Upper lobe of right lung (tissue), 1 donor: ENCODE measurements around the gene RNF175. TPM values are rescaled to one million over a fixed set of nuclear protein-coding genes. Genes with fewer than 3 reads are reported as not detected.

Experiments used
- ATAC-seq: fragments of 200-7000 bp; cut with Tn5 transposase; one replicate; pipeline ENCODE4 v1.9.1; 2020; ENCODE audit warnings: mild to moderate bottlenecking, moderate library complexity
- DNase-seq: peaks from one replicate; pipeline ENCODE4 v3.0.0-alpha.2; 2020
- H3K27ac ChIP-seq: fragments of 200-600 bp; one replicate; pipeline ENCODE4 v1.8.0; 2022
- H3K27me3 ChIP-seq: fragments of 200-600 bp; one replicate; pipeline ENCODE4 v1.8.0; 2022; ENCODE audit warnings: mild to moderate bottlenecking
- H3K36me3 ChIP-seq: fragments of 200-600 bp; one replicate; pipeline ENCODE4 v1.8.0; 2022
- H3K4me1 ChIP-seq: fragments of 200-600 bp; one replicate; pipeline ENCODE4 v1.8.0; 2022
- H3K4me3 ChIP-seq: fragments of 200-600 bp; one replicate; pipeline ENCODE4 v1.8.0; 2022; ENCODE audit warnings: mild to moderate bottlenecking
- H3K9me3 ChIP-seq: fragments of 200-600 bp; one replicate; pipeline ENCODE4 v1.8.0; 2022
- intact Hi-C: fragments of 100-400 bp; cut with DNase I; formaldehyde crosslinking; loops from one replicate; pipeline ENCODE4 v1.11.0; 2022
- total RNA-seq: library from RNA; stranded (reverse); fragmentation: NEBNext Ultra II Directional; extraction: Animal tissue kit (Norgen Biotek cat#: 25700); gene quantifications from one replicate; pipeline ENCODE4 v1.2.1, GENCODE V29; 2021
- TF ChIP-seq, protein P1 (sequence below): fragments of 200-600 bp; IDR thresholded peaks from one replicate; pipeline ENCODE4 v1.8.0; 2022; ENCODE audit warnings: antibody characterized with exemption
- donor health status: DM: no; HTN: yes; CAD: no; lungs with severe emphysema.

RNF175 gene
- total RNA-seq, 1 donor from 2014 or later = not detected

DNA sequence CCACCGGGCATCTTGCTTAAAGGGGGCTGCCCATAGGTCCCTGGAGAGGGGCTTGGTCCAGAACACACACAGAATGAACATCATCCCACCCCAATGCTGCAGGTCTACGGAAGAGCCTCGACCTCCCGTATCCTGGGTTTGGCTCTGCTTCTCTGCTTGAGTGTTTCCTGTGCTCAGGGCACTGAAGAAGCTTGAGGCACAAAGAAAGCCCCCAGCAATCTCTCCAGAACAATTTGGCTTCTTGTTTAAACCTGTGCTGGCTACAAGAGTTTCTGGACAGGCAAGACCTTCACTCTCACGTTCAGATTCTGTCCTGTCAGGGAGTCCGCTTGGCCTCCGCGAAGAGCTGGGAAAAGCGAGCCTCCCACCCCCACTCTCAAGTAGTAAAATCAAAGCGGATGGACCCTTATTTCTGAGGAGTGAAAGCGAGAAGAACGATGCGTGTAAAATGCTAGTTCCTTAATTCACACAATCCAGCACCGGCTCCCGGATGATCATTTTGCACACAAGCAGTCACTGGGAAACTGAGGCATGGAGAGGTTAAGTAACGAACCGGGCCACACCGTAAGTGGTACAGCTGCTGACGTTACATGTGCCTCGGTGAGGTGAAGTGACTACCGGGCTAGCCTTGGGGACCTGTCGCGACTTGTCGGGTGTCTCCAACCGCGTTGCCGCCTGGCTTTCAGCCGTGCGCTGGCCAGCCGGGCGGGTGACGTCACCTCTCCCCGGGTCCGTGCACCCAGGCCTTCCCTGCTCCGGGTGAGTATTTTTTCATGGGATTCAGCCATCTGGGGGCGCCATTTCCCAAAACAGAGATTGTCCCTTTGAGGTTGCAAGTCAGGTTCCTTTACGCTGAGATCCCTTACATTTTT is 32.2 kb upstream of the RNF175 start:
- Histone ChIP-seq H3K4me3 (peak overlapping the region; percentile 19), H3K9me3 (no peaks in the 10 kb centered on the region), H3K27ac (no peak overlapping the region), H3K36me3 (no peaks in the 10 kb centered on the region), H3K4me1 (peaks cover 30% of the 10 kb centered on the region), H3K27me3 (peaks cover 79% of the 10 kb centered on the region)
- TF ChIP-seq, protein P1, sequence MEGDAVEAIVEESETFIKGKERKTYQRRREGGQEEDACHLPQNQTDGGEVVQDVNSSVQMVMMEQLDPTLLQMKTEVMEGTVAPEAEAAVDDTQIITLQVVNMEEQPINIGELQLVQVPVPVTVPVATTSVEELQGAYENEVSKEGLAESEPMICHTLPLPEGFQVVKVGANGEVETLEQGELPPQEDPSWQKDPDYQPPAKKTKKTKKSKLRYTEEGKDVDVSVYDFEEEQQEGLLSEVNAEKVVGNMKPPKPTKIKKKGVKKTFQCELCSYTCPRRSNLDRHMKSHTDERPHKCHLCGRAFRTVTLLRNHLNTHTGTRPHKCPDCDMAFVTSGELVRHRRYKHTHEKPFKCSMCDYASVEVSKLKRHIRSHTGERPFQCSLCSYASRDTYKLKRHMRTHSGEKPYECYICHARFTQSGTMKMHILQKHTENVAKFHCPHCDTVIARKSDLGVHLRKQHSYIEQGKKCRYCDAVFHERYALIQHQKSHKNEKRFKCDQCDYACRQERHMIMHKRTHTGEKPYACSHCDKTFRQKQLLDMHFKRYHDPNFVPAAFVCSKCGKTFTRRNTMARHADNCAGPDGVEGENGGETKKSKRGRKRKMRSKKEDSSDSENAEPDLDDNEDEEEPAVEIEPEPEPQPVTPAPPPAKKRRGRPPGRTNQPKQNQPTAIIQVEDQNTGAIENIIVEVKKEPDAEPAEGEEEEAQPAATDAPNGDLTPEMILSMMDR = peak; percentile 21
- DNase-seq = peak; percentile 76
- ATAC-seq = peak; percentile 61
- intact Hi-C loops = no loop called here

DNA sequence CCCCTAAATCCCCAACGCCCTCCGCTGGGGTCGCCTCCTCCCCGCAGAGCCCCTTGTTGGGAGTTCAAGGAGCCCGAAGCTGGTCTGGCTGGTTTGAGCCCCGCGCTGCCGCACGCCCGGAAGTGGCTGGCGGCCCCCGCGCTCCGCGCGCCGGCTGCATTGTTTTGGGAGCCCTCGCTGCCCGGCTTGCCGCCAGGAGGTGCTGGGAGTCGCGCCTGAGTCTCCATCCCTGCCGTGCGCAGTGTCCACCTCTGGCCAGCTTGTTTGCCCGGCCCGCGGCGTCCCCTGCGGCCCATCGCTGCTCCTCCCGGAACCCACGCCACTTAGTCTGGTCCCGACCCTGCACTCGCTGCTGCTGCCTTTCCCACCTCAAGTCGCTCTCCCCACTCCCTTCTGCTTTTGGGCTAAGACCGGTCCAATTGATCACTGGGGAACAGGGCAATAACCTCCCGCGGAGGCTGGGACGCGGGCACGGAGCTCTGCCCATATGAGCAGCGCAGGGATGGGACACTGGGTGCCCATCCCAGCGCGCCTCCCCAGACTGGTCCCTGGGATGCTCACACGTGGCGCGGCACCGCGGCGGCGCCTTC is 31.2 kb upstream of the RNF175 start:
- H3K4me3 ChIP-seq = peak overlapping the region; percentile 14
- peak; percentile 48 for ATAC-seq
- intact Hi-C loops = no loop called here

DNA sequence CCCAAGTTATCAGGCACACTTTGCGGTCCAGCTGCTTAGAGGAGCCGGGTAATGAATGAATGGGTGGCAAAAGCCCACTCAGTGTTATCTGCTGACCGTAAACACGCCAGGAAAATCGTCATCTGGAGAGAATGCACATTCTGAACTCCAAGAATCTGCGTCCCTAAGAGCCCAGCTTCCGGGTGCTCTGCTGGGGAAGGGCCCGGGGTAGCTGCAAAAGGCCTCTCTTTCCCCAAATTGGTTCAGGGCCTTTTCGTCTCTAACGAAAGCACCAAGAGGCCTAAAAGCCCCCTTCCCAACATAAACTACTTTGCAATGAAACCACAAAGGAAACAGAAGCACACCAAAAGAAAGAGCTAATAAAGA is 30.7 kb upstream of the RNF175 start:
- ATAC-seq (no peak), DNase-seq (no peak)
- Histone ChIP-seq H3K27me3 (peaks cover 79% of the 10 kb centered on the region), H3K4me1 (peaks cover 30% of the 10 kb centered on the region), H3K27ac (no peak overlapping the region), H3K9me3 (no peaks in the 10 kb centered on the region), H3K4me3 (peak overlapping the region; percentile 14), H3K36me3 (no peaks in the 10 kb centered on the region)
- TF ChIP-seq, protein P1 = no peak
- intact Hi-C loops = no loop called here

More for the DNA sequence above, 31.2 kb upstream of the RNF175 start:
- no peak overlapping the region for H3K27ac ChIP-seq
- no peaks in the 10 kb centered on the region for H3K36me3 ChIP-seq
- no peaks in the 10 kb centered on the region for H3K9me3 ChIP-seq
- TF ChIP-seq, protein P1 = no peak
- DNase-seq = peak; percentile 70
- H3K27me3 ChIP-seq = peaks cover 79% of the 10 kb centered on the region
- H3K4me1 ChIP-seq = peaks cover 30% of the 10 kb centered on the region

DNA sequence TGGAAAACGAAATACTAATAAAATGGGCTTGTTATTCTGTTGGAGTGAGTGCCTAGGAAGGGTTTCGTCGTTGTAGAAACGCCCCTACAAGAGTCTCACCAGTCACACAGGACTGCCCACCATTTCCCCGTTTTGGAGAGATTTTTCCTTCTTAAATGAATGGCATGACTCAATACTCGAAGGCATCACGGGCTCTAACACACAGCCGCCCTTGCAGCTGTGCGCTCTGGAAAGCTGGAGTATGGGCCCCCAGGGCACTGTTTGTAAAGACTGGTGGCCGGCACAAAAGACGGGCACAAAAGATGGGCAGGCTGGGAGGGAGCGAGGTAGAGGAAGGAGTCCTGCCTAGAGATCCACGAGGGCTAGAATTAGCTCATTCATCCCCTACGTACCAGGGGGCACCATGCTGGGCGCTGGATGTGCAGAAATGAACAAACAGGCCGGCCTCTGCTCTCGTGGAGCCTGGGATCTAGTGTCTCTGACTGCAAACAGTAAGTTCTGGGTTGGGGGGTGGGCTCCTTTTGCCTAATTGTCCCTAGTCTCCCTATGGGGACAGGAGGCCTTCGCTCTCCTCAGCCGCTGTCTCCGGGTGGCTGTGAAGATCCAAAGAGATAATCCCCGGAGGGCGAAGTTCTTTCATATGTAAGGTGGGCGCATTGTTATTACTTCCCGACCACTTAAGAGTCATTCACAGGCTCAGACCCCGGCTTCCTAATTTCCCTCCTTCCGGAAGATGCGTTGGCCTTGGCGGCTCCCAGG is 30.1 kb upstream of the RNF175 start:
- Histone ChIP-seq H3K36me3 (no peaks in the 10 kb centered on the region), H3K4me3 (no peak overlapping the region), H3K4me1 (peaks cover 30% of the 10 kb centered on the region), H3K9me3 (no peaks in the 10 kb centered on the region), H3K27ac (no peak overlapping the region), H3K27me3 (peaks cover 74% of the 10 kb centered on the region)
- no peak for DNase-seq
- TF ChIP-seq, protein P1 = no peak
- intact Hi-C loops = no loop called here
- ATAC-seq = no peak

DNA sequence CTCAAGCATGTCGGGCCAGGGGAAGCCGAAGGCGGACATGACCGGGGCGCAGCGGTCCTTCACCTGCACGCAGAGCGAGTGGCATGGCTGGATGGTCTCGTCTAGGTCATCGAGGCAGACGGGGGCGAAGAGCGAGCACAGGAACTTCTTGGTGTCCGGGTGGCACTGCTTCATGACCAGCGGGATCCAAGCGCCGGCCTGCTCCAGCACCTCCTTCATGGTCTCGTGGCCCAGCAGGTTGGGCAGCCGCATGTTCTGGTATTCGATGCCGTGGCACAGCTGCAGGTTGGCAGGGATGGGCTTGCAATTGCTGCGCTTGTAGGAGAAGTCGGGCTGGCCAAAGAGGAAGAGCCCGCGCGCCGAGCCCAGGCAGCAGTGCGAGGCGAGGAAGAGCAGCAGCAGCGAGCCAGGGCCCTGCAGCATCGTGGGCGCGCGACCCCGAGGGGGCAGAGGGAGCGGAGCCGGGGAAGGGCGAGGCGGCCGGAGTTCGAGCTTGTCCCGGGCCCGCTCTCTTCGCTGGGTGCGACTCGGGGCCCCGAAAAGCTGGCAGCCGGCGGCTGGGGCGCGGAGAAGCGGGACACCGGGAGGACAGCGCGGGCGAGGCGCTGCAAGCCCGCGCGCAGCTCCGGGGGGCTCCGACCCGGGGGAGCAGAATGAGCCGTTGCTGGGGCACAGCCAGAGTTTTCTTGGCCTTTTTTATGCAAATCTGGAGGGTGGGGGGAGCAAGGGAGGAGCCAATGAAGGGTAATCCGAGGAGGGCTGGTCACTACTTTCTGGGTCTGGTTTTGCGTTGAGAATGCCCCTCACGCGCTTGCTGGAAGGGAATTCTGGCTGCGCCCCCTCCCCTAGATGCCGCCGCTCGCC is 28.8 kb upstream of the RNF175 start, which contains the start of gene SFRP2:
TSS of gene SFRP2 (minus strand) at position 671 of the 864 bp plus-strand sequence. CDS start at position 423, 248 bp downstream.
- H3K27ac ChIP-seq = no peak within 1 kb of the TSS
- DNase-seq (peak; percentile 65), ATAC-seq (no peak)
- H3K27me3 ChIP-seq = peaks cover 68% of the 10 kb centered on the region
- H3K9me3 ChIP-seq = no peaks in the 10 kb centered on the region
- no peaks in the 10 kb centered on the region for H3K36me3 ChIP-seq
- H3K4me3 ChIP-seq = peak within 1 kb of the TSS; percentile 26
- H3K4me1 ChIP-seq = peaks cover 30% of the 10 kb centered on the region
- intact Hi-C loops = no loop called here
- TF ChIP-seq, protein P1 = no peak
